Natural killer cell (primary cell): Measurements from ENCODE around the gene STMN1. TPM values are rescaled to one million over a fixed set of nuclear protein-coding genes. Genes with fewer than 3 reads are reported as not detected.
A peak's percentile ranks its signal among the peaks of the same experiment; 100 is the strongest.

Source experiments
- ATAC-seq, 3 donors: fragments of 150-1000 bp in 2 of 3; fragments of 200-7000 bp in 1 of 3; cut with Tn5 transposase; 1 replicate in 1 of 3; 2 replicates in 2 of 3; pipeline ENCODE4 v1.10.0; 2021; ENCODE audit warnings: mild to moderate bottlenecking in 2 of 3, moderate library complexity in 2 of 3
- DNase-seq, 2 donors: peaks; one replicate each; pipeline versions ENCODE4 v3.0.0 to v3.0.0-alpha.2; 2013 to 2021; ENCODE audit warnings: mixed read lengths in 1 of 2
- H3K27ac ChIP-seq: one replicate; pipeline ENCODE4 v1.5.1; 2013; ENCODE audit warnings: mild to moderate bottlenecking, low read length
- H3K27me3 ChIP-seq: one replicate; pipeline ENCODE4 v1.6.1; 2013; ENCODE audit warnings: low read length; ENCODE audit not compliant: control insufficient read depth, insufficient read depth
- H3K36me3 ChIP-seq: one replicate; pipeline ENCODE4 v1.6.1; 2013; ENCODE audit warnings: low read length; ENCODE audit not compliant: control insufficient read depth, insufficient read depth
- H3K4me1 ChIP-seq: one replicate; pipeline ENCODE4 v1.6.1; 2013; ENCODE audit warnings: low read length; ENCODE audit not compliant: control insufficient read depth, insufficient read depth
- H3K4me3 ChIP-seq: one replicate; pipeline ENCODE4 v1.5.1; 2013; ENCODE audit warnings: low read length
- H3K9me3 ChIP-seq: one replicate; pipeline ENCODE4 v1.6.1; 2013; ENCODE audit warnings: low read length; ENCODE audit not compliant: control insufficient read depth, insufficient read depth
- H3K27ac Mint-ChIP-seq, 2 donors: one replicate each; pipeline ENCODE4 v1.8.0; 2022; ENCODE audit warnings: mild to moderate bottlenecking in 2 of 2, mixed read lengths in 2 of 2, moderate library complexity in 1 of 2
- H3K27me3 Mint-ChIP-seq, 2 donors: one replicate each; pipeline ENCODE4 v1.8.0; 2022; ENCODE audit warnings: low read depth in 2 of 2, mixed read lengths in 2 of 2
- H3K36me3 Mint-ChIP-seq: one replicate; pipeline ENCODE4 v1.8.0; 2022; ENCODE audit warnings: mixed read lengths
- H3K4me1 Mint-ChIP-seq, 2 donors: one replicate each; pipeline ENCODE4 v1.8.0; 2022; ENCODE audit warnings: mixed read lengths in 2 of 2
- H3K4me3 Mint-ChIP-seq: one replicate; pipeline ENCODE4 v1.8.0; 2022; ENCODE audit warnings: mild to moderate bottlenecking, moderate library complexity, mixed read lengths
- H3K9me3 Mint-ChIP-seq, 2 donors: one replicate each; pipeline ENCODE4 v1.8.0; 2022; ENCODE audit warnings: mixed read lengths in 2 of 2
- CTCF ChIP-seq: fragments of 200-600 bp; IDR thresholded peaks from one replicate; pipeline ENCODE4 v1.8.0; 2022; ENCODE audit warnings: antibody characterized with exemption
- WGBS: methylation state at CpG from one replicate; pipeline ENCODE4 v1.1.7; 2013; ENCODE audit warnings: missing lambda C conversion rate; ENCODE audit not compliant: insufficient coverage; 5-methylcytosine and 5-hydroxymethylcytosine counted together
- intact Hi-C: fragments of 100-400 bp; cut with micrococcal nuclease; formaldehyde crosslinking; loops from one replicate; pipeline ENCODE4 v1.14.2; 2022
- total RNA-seq, 4 donors: library from RNA; stranded (reverse); fragments of 120-200 nt in 1 of 4; gene quantifications; one replicate each; pipeline versions ENCODE4 v1.2.3 to v1.2.4, GENCODE V29; 2013 to 2022

Gene STMN1
- 10 to 100 TPM; 26.6 to 41.0 (median 35.2) TPM for total RNA-seq
- total RNA-seq (2013), result 47.3 TPM

GRCh38 chr1:25905680-25906643, at the start of gene STMN1:
STMN1 (minus strand) TSS chr1:25906419; CDS start chr1:25904676, 1,743 bp downstream.
- peaks cover 17 to 23% of the 10 kb centered on the region in 2 donors for H3K4me1 Mint-ChIP-seq
- H3K27me3 Mint-ChIP-seq, result no peaks in the 10 kb centered on the region
- no peak for TF ChIP-seq CTCF
- peak within 1 kb of the TSS; percentile 94 for H3K4me3 Mint-ChIP-seq
- peak; percentile 72 to 93 for DNase-seq
- intact Hi-C loops, result loop anchor here (1.0 to 2.0 kb wide), 2 partner anchors 11 to 93 kb away; partner anchors contain the start of gene PAFAH2
- Histone ChIP-seq H3K4me1 (peaks cover 7% of the 10 kb centered on the region), H3K36me3 (no peaks in the 10 kb centered on the region), H3K4me3 (peak within 1 kb of the TSS; percentile 53), H3K27ac (peak within 1 kb of the TSS; percentile 43), H3K9me3 (no peaks in the 10 kb centered on the region), H3K27me3 (no peaks in the 10 kb centered on the region)
- H3K36me3 Mint-ChIP-seq, result no peaks in the 10 kb centered on the region
- H3K9me3 Mint-ChIP-seq, result no peaks in the 10 kb centered on the region
- peak; percentile 75 to 85 (median 82) for ATAC-seq
- H3K27ac Mint-ChIP-seq, result peak within 1 kb of the TSS; percentile 87 to 89
- under 1% methylated on average over 102 of the region's 102 CpGs for whole genome bisulfite sequencing

GRCh38 chr1:25955553-25955952, 49.3 kb upstream of the STMN1 start:
- peaks cover 24 to 38% of the 10 kb centered on the region in 2 donors for H3K4me1 Mint-ChIP-seq
- Histone ChIP-seq H3K4me1 (no peaks in the 10 kb centered on the region), H3K27me3 (no peaks in the 10 kb centered on the region), H3K27ac (no peak overlapping the region), H3K9me3 (no peaks in the 10 kb centered on the region), H3K4me3 (no peak overlapping the region), H3K36me3 (peaks cover 27% of the 10 kb centered on the region)
- H3K27me3 Mint-ChIP-seq, result no peaks in the 10 kb centered on the region
- peak overlapping the region; percentile 68 to 73 for H3K27ac Mint-ChIP-seq
- H3K9me3 Mint-ChIP-seq, result no peaks in the 10 kb centered on the region
- DNase-seq (no peak), ATAC-seq (no peak)
- intact Hi-C loops, result loop anchor here (5.0 kb wide), 1 partner anchor 37 kb away; no protein-coding TSS in a partner anchor
- no peak for TF ChIP-seq CTCF
- H3K36me3 Mint-ChIP-seq, result peaks cover 25% of the 10 kb centered on the region
- no peak overlapping the region for H3K4me3 Mint-ChIP-seq

GRCh38 chr1:25954282-25954938, 48.2 kb upstream of the STMN1 start:
- intact Hi-C loops, result no loop called here
- Mint-ChIP-seq H3K4me3 (no peak overlapping the region), H3K27me3 (no peaks in the 10 kb centered on the region), H3K36me3 (peaks cover 14% of the 10 kb centered on the region), H3K4me1 (peaks cover 19 to 33% of the 10 kb centered on the region in 2 donors), H3K27ac (peak overlapping the region; percentile 68 to 73), H3K9me3 (no peaks in the 10 kb centered on the region)
- WGBS, result 72% methylated on average over 10 of the region's 10 CpGs
- Histone ChIP-seq H3K36me3 (peaks cover 16% of the 10 kb centered on the region), H3K4me1 (no peaks in the 10 kb centered on the region), H3K27me3 (no peaks in the 10 kb centered on the region), H3K9me3 (no peaks in the 10 kb centered on the region), H3K27ac (no peak overlapping the region), H3K4me3 (no peak overlapping the region)
- ATAC-seq (no peak), DNase-seq (no peak)
- TF ChIP-seq CTCF, result no peak
